Femur (tissue), 1 donor: Measurements from ENCODE around the gene MMP1.

Experiments used
- DNase-seq: peaks from one replicate; pipeline ENCODE4 v3.0.0-alpha.2; 2017

Gene MMP1

GRCh38 chr11:102798012-102798746 lies at the start of gene MMP1:
Gene MMP1 (minus strand): TSS chr11:102798160. CDS start chr11:102798092, 68 bp downstream.
- DNase-seq: no peak

- DNase-seq: no peak
Measured at GRCh38 chr11:102846292-102846691, 48.3 kb upstream of the MMP1 start.

- DNase-seq: no peak
Measured at GRCh38 chr11:102843489-102843888, 45.5 kb upstream of the MMP1 start, which contains the start of gene MMP3. Gene MMP3 (minus strand): TSS chr11:102843609. CDS start chr11:102843546, 63 bp downstream.

GRCh38 chr11:102842930-102843329 lies 45.0 kb upstream of the MMP1 start:
- no peak for DNase-seq

- DNase-seq: no peak
Measured at GRCh38 chr11:102840018-102840417, 42.1 kb upstream of the MMP1 start.

GRCh38 chr11:102837646-102838045 lies 39.7 kb upstream of the MMP1 start:
- no peak for DNase-seq

- DNase-seq: no peak
Measured at GRCh38 chr11:102837156-102837555, 39.2 kb upstream of the MMP1 start.

- no peak for DNase-seq
Measured at GRCh38 chr11:102836290-102836875, 38.4 kb upstream of the MMP1 start.

GRCh38 chr11:102833731-102834130 lies 35.8 kb upstream of the MMP1 start:
- DNase-seq: no peak

GRCh38 chr11:102832612-102833011 lies 34.7 kb upstream of the MMP1 start:
- DNase-seq: no peak

- DNase-seq: peak; percentile 81
Measured at GRCh38 chr11:102831489-102832440, 33.8 kb upstream of the MMP1 start.

- no peak for DNase-seq
Measured at GRCh38 chr11:102831128-102831488, 33.1 kb upstream of the MMP1 start.

GRCh38 chr11:102830001-102830727 lies 32.2 kb upstream of the MMP1 start:
- no peak for DNase-seq

- DNase-seq: no peak
Measured at GRCh38 chr11:102829316-102830000, 31.5 kb upstream of the MMP1 start.

GRCh38 chr11:102824556-102824955 lies 26.6 kb upstream of the MMP1 start:
- no peak for DNase-seq

GRCh38 chr11:102819491-102819890 lies 21.5 kb upstream of the MMP1 start:
- no peak for DNase-seq

- DNase-seq: no peak
Measured at GRCh38 chr11:102813484-102813883, 15.5 kb upstream of the MMP1 start.

GRCh38 chr11:102812188-102812587 lies 14.2 kb upstream of the MMP1 start:
- DNase-seq: no peak

GRCh38 chr11:102810950-102811660 lies 13.1 kb upstream of the MMP1 start:
- no peak for DNase-seq

GRCh38 chr11:102809971-102810370 lies 12.0 kb upstream of the MMP1 start:
- DNase-seq: no peak

- DNase-seq: peak; percentile 25
Measured at GRCh38 chr11:102807921-102808320, 10.0 kb upstream of the MMP1 start.
